ENCODE measurements around the gene IL25.

IL25 gene

DNA sequence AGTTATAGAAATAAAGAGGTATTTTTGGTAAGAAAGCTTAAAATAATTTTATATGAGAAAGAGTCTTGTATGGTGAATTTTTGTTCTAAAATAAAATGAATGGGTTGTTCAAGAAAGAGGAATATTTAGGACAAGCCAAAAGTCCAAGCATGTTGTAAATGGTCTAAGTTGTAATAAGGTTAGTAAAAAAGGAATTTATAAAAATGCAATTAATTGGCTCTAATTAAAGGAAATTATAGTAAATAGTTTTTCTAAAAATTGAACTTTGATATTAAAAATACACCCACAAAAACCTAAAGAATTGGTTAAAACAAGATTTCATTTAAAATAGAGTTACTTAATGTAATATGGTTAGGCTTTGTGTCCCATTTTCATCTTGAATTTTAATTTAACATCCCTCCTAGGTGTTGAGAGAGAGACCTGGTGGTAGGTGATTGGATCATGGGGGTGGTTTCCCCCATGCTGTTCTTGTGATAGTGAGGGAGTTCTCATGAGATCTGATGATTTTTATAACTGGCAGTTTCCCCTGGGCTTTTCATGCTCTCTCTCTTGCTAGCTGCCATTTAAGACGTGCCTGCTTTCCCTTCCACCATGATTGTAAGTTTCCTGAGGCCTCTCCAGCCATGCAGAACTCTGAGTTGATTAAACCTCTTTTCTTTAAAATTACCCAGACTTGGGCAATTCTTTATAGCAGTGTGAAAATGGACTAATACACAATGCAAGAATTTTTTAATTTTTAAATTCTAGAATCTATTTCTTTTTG, 32.9 kb upstream of the IL25 start:
- no CpG with 5 or more reads among the region's 1 CpG for WGBS (ENCODE audit: extremely low coverage, insufficient coverage, insufficient read length)

DNA sequence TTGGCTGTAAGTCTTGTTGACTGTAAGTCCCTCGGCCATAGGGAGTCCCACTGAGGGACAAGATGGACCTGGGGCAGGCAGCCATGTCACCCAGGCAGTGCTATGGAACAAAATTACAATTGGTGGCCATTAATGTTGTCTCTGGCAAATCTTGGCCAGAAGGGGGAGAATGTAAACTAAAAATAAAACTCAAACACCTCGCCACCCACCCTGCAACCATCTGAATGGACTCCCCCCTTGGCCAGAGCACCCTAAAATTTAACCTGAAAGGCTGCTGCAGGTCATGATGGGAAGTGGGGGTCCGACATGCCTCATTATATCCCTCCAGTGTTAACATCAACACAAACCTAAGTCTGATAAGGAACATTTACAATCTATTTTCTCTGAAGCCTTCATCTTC, 28.1 kb upstream of the IL25 start:
- H3K27me3 ChIP-seq (ENCODE audit: insufficient read depth, low read length): no peaks in the 10 kb centered on the region
- H2BK120ac ChIP-seq (ENCODE audit: insufficient read depth, low read length, poor library complexity): no peak overlapping the region
- H2BK5ac ChIP-seq (ENCODE audit: low read depth, low read length, poor library complexity): no peak overlapping the region
- H3K9me3 ChIP-seq (ENCODE audit: insufficient read depth, low read depth, low read length): peaks cover 2% of the 10 kb centered on the region
- no peaks in the 10 kb centered on the region for H3K79me1 ChIP-seq (ENCODE audit: low read length)
- no peak overlapping the region for H3K14ac ChIP-seq (ENCODE audit: low read length)
- no peak overlapping the region for H3K23ac ChIP-seq (ENCODE audit: low read length)
- no CpG with 5 or more reads among the region's 3 CpGs for WGBS (ENCODE audit: extremely low coverage, insufficient coverage, insufficient read length)
- no peak overlapping the region for H4K8ac ChIP-seq (ENCODE audit: low read depth, low read length)
- H3K4me1 ChIP-seq (ENCODE audit: control insufficient read depth in 1 of 2, insufficient read depth in 2 of 2, low read length in 2 of 2): no peaks in the 10 kb centered on the region
- H2AK5ac ChIP-seq (ENCODE audit: low read length): no peak overlapping the region
- H3K4me2 ChIP-seq (ENCODE audit: low read length): no peak overlapping the region
- no peak overlapping the region for H4K12ac ChIP-seq (ENCODE audit: low read depth, low read length)
- H3K36me3 ChIP-seq (ENCODE audit: control insufficient read depth in 1 of 2, insufficient read depth in 2 of 2, low read length in 2 of 2): peaks cover 10 to 12% of the 10 kb centered on the region in 2 experiments
- H3K4ac ChIP-seq (ENCODE audit: low read depth, low read length): no peak overlapping the region
- no peak for DNase-seq
- H3K9ac ChIP-seq (ENCODE audit: low read length): no peak overlapping the region
- no peak overlapping the region for H3K18ac ChIP-seq (ENCODE audit: low read length)
- no peak overlapping the region for H3K27ac ChIP-seq (ENCODE audit: low read depth, low read length)
- no peak overlapping the region for H2AFZ ChIP-seq (ENCODE audit: insufficient read depth, low read length, poor library complexity)
- no peak overlapping the region for H3K4me3 ChIP-seq (ENCODE audit: low read depth, low read length)
- H2BK12ac ChIP-seq (ENCODE audit: low read length): no peak overlapping the region
- H4K91ac ChIP-seq (ENCODE audit: low read depth, low read length): no peak overlapping the region
- H3K79me2 ChIP-seq (ENCODE audit: control insufficient read depth, insufficient read depth, low read length, poor library complexity): no peaks in the 10 kb centered on the region

More for the DNA sequence above, 32.9 kb upstream of the IL25 start:
- Histone ChIP-seq H3K14ac (ENCODE audit: low read length) (no peak overlapping the region), H3K36me3 (ENCODE audit: control insufficient read depth in 1 of 2, insufficient read depth in 2 of 2, low read length in 2 of 2) (no peaks in the 10 kb centered on the region), H2AK5ac (ENCODE audit: low read length) (no peak overlapping the region), H3K4ac (ENCODE audit: low read depth, low read length) (no peak overlapping the region), H4K12ac (ENCODE audit: low read depth, low read length) (no peak overlapping the region), H3K4me2 (ENCODE audit: low read length) (no peak overlapping the region), H3K4me1 (ENCODE audit: control insufficient read depth in 1 of 2, insufficient read depth in 2 of 2, low read length in 2 of 2) (no peaks in the 10 kb centered on the region), H2BK12ac (ENCODE audit: low read length) (no peak overlapping the region), H3K79me2 (ENCODE audit: control insufficient read depth, insufficient read depth, low read length, poor library complexity) (no peaks in the 10 kb centered on the region), H2AFZ (ENCODE audit: insufficient read depth, low read length, poor library complexity) (no peak overlapping the region), H3K4me3 (ENCODE audit: low read depth, low read length) (no peak overlapping the region), H2BK120ac (ENCODE audit: insufficient read depth, low read length, poor library complexity) (no peak overlapping the region), H4K91ac (ENCODE audit: low read depth, low read length) (no peak overlapping the region), H3K23ac (ENCODE audit: low read length) (no peak overlapping the region), H3K9me3 (ENCODE audit: insufficient read depth, low read depth, low read length) (no peaks in the 10 kb centered on the region), H3K27ac (ENCODE audit: low read depth, low read length) (no peak overlapping the region), H2BK5ac (ENCODE audit: low read depth, low read length, poor library complexity) (no peak overlapping the region), H4K8ac (ENCODE audit: low read depth, low read length) (no peak overlapping the region), H3K9ac (ENCODE audit: low read length) (no peak overlapping the region), H3K18ac (ENCODE audit: low read length) (no peak overlapping the region), H3K79me1 (ENCODE audit: low read length) (no peaks in the 10 kb centered on the region), H3K27me3 (ENCODE audit: insufficient read depth, low read length) (no peaks in the 10 kb centered on the region)
- DNase-seq: no peak

DNA sequence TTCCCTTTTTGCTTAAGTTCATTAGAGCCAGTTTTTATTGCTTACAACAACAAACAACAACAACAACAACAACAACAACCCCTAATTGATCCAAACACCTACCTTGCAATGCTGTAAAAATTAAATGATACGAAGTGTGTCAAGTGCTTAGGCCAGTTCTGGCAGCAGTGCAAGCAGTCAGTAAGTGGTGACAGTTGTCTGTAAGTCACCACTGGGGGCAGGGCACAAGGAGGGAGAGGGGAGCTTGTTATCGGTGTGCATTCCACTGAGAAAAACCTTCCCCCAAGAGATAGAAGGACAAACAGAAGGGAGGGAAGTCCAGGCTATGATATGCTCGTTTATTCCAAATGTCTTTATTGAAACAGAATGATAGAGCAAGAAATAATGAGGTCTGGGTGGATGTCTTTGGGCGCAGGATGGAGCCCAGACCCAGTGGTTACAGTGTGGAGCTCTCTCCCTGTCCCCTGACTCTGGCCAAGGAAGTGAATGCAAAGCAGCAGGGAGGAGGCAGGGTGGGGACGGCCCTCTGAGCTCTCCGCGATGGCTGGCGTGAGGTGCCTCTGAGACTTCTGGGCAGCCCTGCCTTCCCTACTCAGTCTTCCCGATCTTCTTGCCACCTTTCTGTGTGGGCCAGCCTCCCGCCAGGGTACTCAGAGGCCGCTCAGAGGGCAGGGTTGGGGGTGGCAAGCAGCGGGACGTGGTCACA, 26.5 kb upstream of the IL25 start:
- Histone ChIP-seq H4K8ac (ENCODE audit: low read depth, low read length) (no peak overlapping the region), H3K4me3 (ENCODE audit: low read depth, low read length) (no peak overlapping the region), H2BK5ac (ENCODE audit: low read depth, low read length, poor library complexity) (no peak overlapping the region), H2AFZ (ENCODE audit: insufficient read depth, low read length, poor library complexity) (no peak overlapping the region), H3K14ac (ENCODE audit: low read length) (no peak overlapping the region), H3K9me3 (ENCODE audit: insufficient read depth, low read depth, low read length) (peaks cover 2% of the 10 kb centered on the region), H3K27ac (ENCODE audit: low read depth, low read length) (no peak overlapping the region), H3K18ac (ENCODE audit: low read length) (no peak overlapping the region), H3K9ac (ENCODE audit: low read length) (no peak overlapping the region), H2BK12ac (ENCODE audit: low read length) (no peak overlapping the region), H3K23ac (ENCODE audit: low read length) (no peak overlapping the region), H2AK5ac (ENCODE audit: low read length) (no peak overlapping the region), H3K4me2 (ENCODE audit: low read length) (no peak overlapping the region), H3K4ac (ENCODE audit: low read depth, low read length) (no peak overlapping the region), H3K79me1 (ENCODE audit: low read length) (no peaks in the 10 kb centered on the region), H3K4me1 (ENCODE audit: control insufficient read depth in 1 of 2, insufficient read depth in 2 of 2, low read length in 2 of 2) (no peaks in the 10 kb centered on the region), H3K36me3 (ENCODE audit: control insufficient read depth in 1 of 2, insufficient read depth in 2 of 2, low read length in 2 of 2) (peaks cover 10 to 12% of the 10 kb centered on the region in 2 experiments), H4K91ac (ENCODE audit: low read depth, low read length) (no peak overlapping the region), H3K79me2 (ENCODE audit: control insufficient read depth, insufficient read depth, low read length, poor library complexity) (no peaks in the 10 kb centered on the region), H2BK120ac (ENCODE audit: insufficient read depth, low read length, poor library complexity) (no peak overlapping the region), H4K12ac (ENCODE audit: low read depth, low read length) (no peak overlapping the region), H3K27me3 (ENCODE audit: insufficient read depth, low read length) (peaks cover under 1% of the 10 kb centered on the region)
- WGBS (ENCODE audit: extremely low coverage, insufficient coverage, insufficient read length): no CpG with 5 or more reads among the region's 13 CpGs
- DNase-seq: no peak

DNA sequence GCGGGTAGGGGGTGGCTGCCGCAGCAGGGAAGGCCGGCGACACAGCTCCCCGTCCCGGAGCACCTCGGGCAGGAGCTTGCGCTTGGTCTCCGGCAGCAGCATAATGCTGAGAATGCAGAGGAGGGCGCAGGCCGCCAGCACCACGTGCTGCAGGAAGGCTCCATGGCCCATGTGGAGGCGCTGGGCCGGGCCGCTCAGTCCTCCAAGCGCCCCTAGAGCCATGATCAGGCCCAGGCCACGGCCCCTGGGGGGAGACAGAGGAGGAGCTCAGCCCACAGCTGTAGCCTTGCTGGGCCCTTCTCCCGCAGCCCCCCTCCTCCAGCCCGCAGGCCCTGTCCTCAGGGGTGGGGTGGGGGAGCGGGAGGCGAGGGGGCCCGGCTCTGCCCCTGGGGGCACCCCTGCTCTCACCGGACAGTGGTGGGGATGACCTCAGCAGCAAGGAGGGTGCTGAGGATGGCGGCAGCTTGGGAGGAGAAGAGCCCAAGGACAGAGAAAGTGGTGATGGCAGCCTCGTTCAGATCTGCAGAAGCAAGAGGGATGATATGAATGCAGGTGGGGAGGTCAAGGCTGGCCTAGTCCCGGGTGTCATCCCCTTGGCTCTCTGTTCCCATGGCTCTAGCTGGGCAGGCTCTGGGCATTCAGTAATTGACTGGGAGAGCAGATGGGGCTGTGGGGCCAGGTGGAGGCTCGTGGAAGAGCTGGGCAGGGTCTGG, 25.8 kb upstream of the IL25 start:
- H3K27me3 ChIP-seq (ENCODE audit: insufficient read depth, low read length): peaks cover 2% of the 10 kb centered on the region
- H2BK120ac ChIP-seq (ENCODE audit: insufficient read depth, low read length, poor library complexity): no peak overlapping the region
- H3K4ac ChIP-seq (ENCODE audit: low read depth, low read length): no peak overlapping the region
- H2BK5ac ChIP-seq (ENCODE audit: low read depth, low read length, poor library complexity): no peak overlapping the region
- no peak overlapping the region for H3K27ac ChIP-seq (ENCODE audit: low read depth, low read length)
- H3K79me2 ChIP-seq (ENCODE audit: control insufficient read depth, insufficient read depth, low read length, poor library complexity): no peaks in the 10 kb centered on the region
- no peak overlapping the region for H4K12ac ChIP-seq (ENCODE audit: low read depth, low read length)
- H3K4me3 ChIP-seq (ENCODE audit: low read depth, low read length): no peak overlapping the region
- no peak overlapping the region for H4K8ac ChIP-seq (ENCODE audit: low read depth, low read length)
- H3K4me1 ChIP-seq (ENCODE audit: control insufficient read depth in 1 of 2, insufficient read depth in 2 of 2, low read length in 2 of 2): peaks cover 1% of the 10 kb centered on the region in 2 experiments
- no peak overlapping the region for H4K91ac ChIP-seq (ENCODE audit: low read depth, low read length)
- no peak for DNase-seq
- no peak overlapping the region for H3K4me2 ChIP-seq (ENCODE audit: low read length)
- no peak overlapping the region for H2AK5ac ChIP-seq (ENCODE audit: low read length)
- no peak overlapping the region for H2BK12ac ChIP-seq (ENCODE audit: low read length)
- H3K18ac ChIP-seq (ENCODE audit: low read length): no peak overlapping the region
- no peak overlapping the region for H3K14ac ChIP-seq (ENCODE audit: low read length)
- no peak overlapping the region for H3K9ac ChIP-seq (ENCODE audit: low read length)
- peaks cover 10 to 12% of the 10 kb centered on the region in 2 experiments for H3K36me3 ChIP-seq (ENCODE audit: control insufficient read depth in 1 of 2, insufficient read depth in 2 of 2, low read length in 2 of 2)
- peaks cover 2% of the 10 kb centered on the region for H3K9me3 ChIP-seq (ENCODE audit: insufficient read depth, low read depth, low read length)
- H2AFZ ChIP-seq (ENCODE audit: insufficient read depth, low read length, poor library complexity): no peak overlapping the region
- no peak overlapping the region for H3K23ac ChIP-seq (ENCODE audit: low read length)
- no peaks in the 10 kb centered on the region for H3K79me1 ChIP-seq (ENCODE audit: low read length)
- WGBS (ENCODE audit: extremely low coverage, insufficient coverage, insufficient read length): no CpG with 5 or more reads among the region's 27 CpGs
